Measurements from ENCODE around the gene NT5C2. TPM values are rescaled to one million over a fixed set of nuclear protein-coding genes. Genes with fewer than 3 reads are reported as not detected.

The NT5C2 gene
- total RNA-seq, 1 experiment from 2014 or later = 70.0 TPM

- CTCF ChIA-PET = no interaction called here
- Mint-ChIP-seq H3K27me3 (ENCODE audit: unreplicated experiment) (no peaks in the 10 kb centered on the region), H3K4me3 (ENCODE audit: low read depth, unreplicated experiment) (no peak overlapping the region), H3K27ac (ENCODE audit: unreplicated experiment) (no peak overlapping the region), H3K4me1 (ENCODE audit: low read depth, unreplicated experiment) (no peaks in the 10 kb centered on the region), H3K9me3 (ENCODE audit: low read depth, unreplicated experiment) (no peaks in the 10 kb centered on the region), H3K36me3 (ENCODE audit: insufficient read depth, unreplicated experiment) (peaks cover 6% of the 10 kb centered on the region)
- no TSS peak for BruUV-seq (replicated peaks)
- no peak for DNase-seq
- no peak for TF ChIP-seq CTCF (IDR thresholded peaks at IDR 0.05; ENCODE audit: unreplicated experiment)
- intact Hi-C loops (cut with micrococcal nuclease; ENCODE audit: unreplicated experiment) = no loop called here
These were observed 68.5 kb downstream of the NT5C2 start for GRCh38 chr10:103124420-103125096.

- Mint-ChIP-seq H3K36me3 (ENCODE audit: insufficient read depth, unreplicated experiment) (peaks cover 6% of the 10 kb centered on the region), H3K4me3 (ENCODE audit: low read depth, unreplicated experiment) (no peak overlapping the region), H3K4me1 (ENCODE audit: low read depth, unreplicated experiment) (no peaks in the 10 kb centered on the region), H3K27me3 (ENCODE audit: unreplicated experiment) (no peaks in the 10 kb centered on the region), H3K9me3 (ENCODE audit: low read depth, unreplicated experiment) (no peaks in the 10 kb centered on the region), H3K27ac (ENCODE audit: unreplicated experiment) (no peak overlapping the region)
- BruUV-seq (replicated peaks) = no TSS peak
- CTCF ChIA-PET = no interaction called here
- no peak for TF ChIP-seq CTCF (IDR thresholded peaks at IDR 0.05; ENCODE audit: unreplicated experiment)
- no peak for DNase-seq
- intact Hi-C loops (cut with micrococcal nuclease; ENCODE audit: unreplicated experiment) = no loop called here
These were observed 69.6 kb downstream of the NT5C2 start for GRCh38 chr10:103123282-103124024.

GRCh38 chr10:103120977-103121735, 71.9 kb downstream of the NT5C2 start:
- Mint-ChIP-seq H3K27ac (ENCODE audit: unreplicated experiment) (no peak overlapping the region), H3K27me3 (ENCODE audit: unreplicated experiment) (no peaks in the 10 kb centered on the region), H3K9me3 (ENCODE audit: low read depth, unreplicated experiment) (no peaks in the 10 kb centered on the region), H3K4me3 (ENCODE audit: low read depth, unreplicated experiment) (no peak overlapping the region), H3K36me3 (ENCODE audit: insufficient read depth, unreplicated experiment) (peaks cover 5% of the 10 kb centered on the region), H3K4me1 (ENCODE audit: low read depth, unreplicated experiment) (no peaks in the 10 kb centered on the region)
- intact Hi-C loops (cut with micrococcal nuclease; ENCODE audit: unreplicated experiment) = no loop called here
- DNase-seq = no peak
- CTCF ChIA-PET = no interaction called here
- TF ChIP-seq CTCF (IDR thresholded peaks at IDR 0.05; ENCODE audit: unreplicated experiment) = no peak
- no TSS peak for BruUV-seq (replicated peaks)

- H3K4me3 Mint-ChIP-seq (ENCODE audit: low read depth, unreplicated experiment) = no peak overlapping the region
- H3K9me3 Mint-ChIP-seq (ENCODE audit: low read depth, unreplicated experiment) = no peaks in the 10 kb centered on the region
- CTCF ChIA-PET = no interaction called here
- no peaks in the 10 kb centered on the region for H3K36me3 Mint-ChIP-seq (ENCODE audit: insufficient read depth, unreplicated experiment)
- H3K27me3 Mint-ChIP-seq (ENCODE audit: unreplicated experiment) = no peaks in the 10 kb centered on the region
- no peaks in the 10 kb centered on the region for H3K4me1 Mint-ChIP-seq (ENCODE audit: low read depth, unreplicated experiment)
- no peak for DNase-seq
- no TSS peak for BruUV-seq (replicated peaks)
- H3K27ac Mint-ChIP-seq (ENCODE audit: unreplicated experiment) = no peak overlapping the region
- TF ChIP-seq CTCF (IDR thresholded peaks at IDR 0.05; ENCODE audit: unreplicated experiment) = no peak
- intact Hi-C loops (cut with micrococcal nuclease; ENCODE audit: unreplicated experiment) = no loop called here
These were observed 72.5 kb downstream of the NT5C2 start for GRCh38 chr10:103120546-103120945.
